CD8-positive, alpha-beta memory T cell (primary cell): ENCODE measurements around the gene CAPN5. TPM values are rescaled to one million over a fixed set of nuclear protein-coding genes. Genes with fewer than 3 reads are reported as not detected.
A peak's percentile ranks its signal among the peaks of the same experiment; 100 is the strongest.
"Not testable (repeated sequence)": the region's sequence is repeated elsewhere in the genome, so short reads cannot be mapped to it uniquely, and the experiment has no call there.

Experiments used
- CTCF ChIA-PET: fragments of 350-600 bp; sonication (Branson Sonifier 250); formaldehyde crosslinking; loops from one replicate; lab custom pipeline; 2021; ENCODE audit warnings: antibody characterized with exemption; lab: Charles Lee
- POLR2A ChIA-PET: fragments of 350-600 bp; sonication (Branson Sonifier 250); formaldehyde crosslinking; loops from one replicate; lab custom pipeline; 2021; ENCODE audit warnings: antibody characterized with exemption; lab: Charles Lee
- DNase-seq, 5 donors: peaks; one replicate each; pipeline versions ENCODE4 v3.0.0 to v3.0.0-alpha.2; 2020 to 2022; ENCODE audit warnings: mixed read lengths in 1 of 5
- H3K27ac ChIP-seq: one replicate; pipeline ENCODE4 v1.7.0; 2013; ENCODE audit warnings: low read depth, mild to moderate bottlenecking, low read length, moderate library complexity
- H3K27me3 ChIP-seq: 2 replicates; pipeline ENCODE4 v1.7.0; 2013; ENCODE audit warnings: low read length, mild to moderate bottlenecking; ENCODE audit not compliant: insufficient read depth, poor library complexity, severe bottlenecking
- H3K36me3 ChIP-seq: 2 replicates; pipeline ENCODE4 v1.7.0; 2013; ENCODE audit warnings: mild to moderate bottlenecking, low read length, moderate library complexity; ENCODE audit not compliant: insufficient read depth
- H3K4me1 ChIP-seq: 2 replicates; pipeline ENCODE4 v1.7.0; 2013; ENCODE audit warnings: mild to moderate bottlenecking, low read length, moderate library complexity; ENCODE audit not compliant: insufficient read depth
- H3K4me3 ChIP-seq: 2 replicates; pipeline ENCODE4 v1.7.0; 2013; ENCODE audit warnings: mild to moderate bottlenecking, low read length
- H3K9me3 ChIP-seq: 2 replicates; pipeline ENCODE4 v1.7.0; 2013; ENCODE audit warnings: mild to moderate bottlenecking, low read length
- H3K27ac Mint-ChIP-seq, 8 donors: one replicate each; pipeline ENCODE4 v1.8.0; 2020 to 2021; ENCODE audit warnings: mixed read lengths in 8 of 8, mild to moderate bottlenecking in 6 of 8, inconsistent platforms in 3 of 8, moderate library complexity in 3 of 8
- H3K27me3 Mint-ChIP-seq, 2 donors: one replicate each; pipeline ENCODE4 v1.8.0; 2020 to 2021; ENCODE audit warnings: mixed read lengths in 2 of 2, mild to moderate bottlenecking in 1 of 2, moderate library complexity in 1 of 2
- H3K36me3 Mint-ChIP-seq, 3 donors: one replicate each; pipeline ENCODE4 v1.8.0; 2020 to 2021; ENCODE audit warnings: mixed read lengths in 3 of 3, inconsistent platforms in 1 of 3, mild to moderate bottlenecking in 1 of 3
- H3K4me1 Mint-ChIP-seq, 3 donors: one replicate each; pipeline ENCODE4 v1.8.0; 2020 to 2021; ENCODE audit warnings: mixed read lengths in 3 of 3, inconsistent platforms in 1 of 3, mild to moderate bottlenecking in 1 of 3
- H3K4me3 Mint-ChIP-seq, 7 donors: one replicate each; pipeline ENCODE4 v1.8.0; 2020 to 2021; ENCODE audit warnings: mixed read lengths in 7 of 7, mild to moderate bottlenecking in 6 of 7, moderate library complexity in 4 of 7, inconsistent platforms in 2 of 7
- H3K9me3 Mint-ChIP-seq, 5 donors: one replicate each; pipeline ENCODE4 v1.8.0; 2020 to 2022; ENCODE audit warnings: mixed read lengths in 5 of 5, mild to moderate bottlenecking in 3 of 5, moderate library complexity in 2 of 5, inconsistent platforms in 1 of 5
- polyA plus RNA-seq: library from polyadenylated mRNA; unstranded; fragments of 300-500 nt; fragmentation: Illumina TruSeq; gene quantifications from one replicate; pipeline ENCODE4 v1.2.3, GENCODE V29; 2021
- total RNA-seq, 2 experiments: library from RNA; stranded (reverse); gene quantifications; one replicate each; pipeline ENCODE4 v1.2.3, GENCODE V29; 2021

The CAPN5 gene
- total and polyA plus RNA-seq, 3 experiments from 2014 or later = 0.78 to 3.4 (median 1.1) TPM

GRCh38 chr11:77096591-77097019, 29.8 kb downstream of the CAPN5 start:
- H3K27ac ChIP-seq = no peak overlapping the region
- DNase-seq = peak in 1 of 5 donors; percentile 26
- no peak overlapping the region for H3K4me3 ChIP-seq
- ChIA-PET CTCF (interaction anchor here (1.2 to 1.7 kb wide), 2 partner anchors 92 to 177 kb away, joined by 4 read pairs; no protein-coding TSS in a partner anchor), POLR2A (no interaction called here)
- Mint-ChIP-seq H3K4me3 (no peak overlapping the region), H3K9me3 (peaks cover 0 to 2% (median 0%) of the 10 kb centered on the region in 5 donors), H3K4me1 (no peaks in the 10 kb centered on the region), H3K36me3 (no peaks in the 10 kb centered on the region), H3K27me3 (no peaks in the 10 kb centered on the region), H3K27ac (peak overlapping the region in 1 of 8 donors; percentile 58)
- H3K27me3 ChIP-seq = no peaks in the 10 kb centered on the region
- no peaks in the 10 kb centered on the region for H3K4me1 ChIP-seq
- H3K9me3 ChIP-seq = no peaks in the 10 kb centered on the region
- no peaks in the 10 kb centered on the region for H3K36me3 ChIP-seq

- POLR2A ChIA-PET, H3K27ac ChIP-seq, H3K4me3 Mint-ChIP-seq, H3K4me3 ChIP-seq, DNase-seq, H3K4me1 Mint-ChIP-seq, H3K27me3 ChIP-seq, H3K36me3 ChIP-seq, H3K9me3 ChIP-seq, H3K4me1 ChIP-seq, H3K27ac Mint-ChIP-seq, H3K27me3 Mint-ChIP-seq, H3K9me3 Mint-ChIP-seq, H3K36me3 Mint-ChIP-seq: not testable (repeated sequence)
- CTCF ChIA-PET = interaction anchor here (1.2 kb wide), 1 partner anchor 177 kb away, joined by 4 read pairs; no protein-coding TSS in a partner anchor
Measured at GRCh38 chr11:77097180-77097579, 30.4 kb downstream of the CAPN5 start.

- peak in 1 of 5 donors; percentile 17 for DNase-seq
- H3K36me3 Mint-ChIP-seq = no peaks in the 10 kb centered on the region
- no peak overlapping the region for H3K4me3 Mint-ChIP-seq
- Histone ChIP-seq H3K9me3 (no peaks in the 10 kb centered on the region), H3K27ac (no peak overlapping the region), H3K4me1 (no peaks in the 10 kb centered on the region), H3K4me3 (no peak overlapping the region), H3K36me3 (no peaks in the 10 kb centered on the region), H3K27me3 (no peaks in the 10 kb centered on the region)
- peak overlapping the region in 2 of 8 donors; percentile 14 to 41 for H3K27ac Mint-ChIP-seq
- peaks cover 0 to 2% (median 0%) of the 10 kb centered on the region in 5 donors for H3K9me3 Mint-ChIP-seq
- H3K4me1 Mint-ChIP-seq = no peaks in the 10 kb centered on the region
- no peaks in the 10 kb centered on the region for H3K27me3 Mint-ChIP-seq
- POLR2A ChIA-PET = no interaction called here
- CTCF ChIA-PET = interaction anchor here (2.1 kb wide), 1 partner anchor 53 kb away, joined by 6 read pairs; no protein-coding TSS in a partner anchor
Measured at GRCh38 chr11:77100166-77101042, 33.6 kb downstream of the CAPN5 start.

GRCh38 chr11:77101043-77101537, 34.3 kb downstream of the CAPN5 start:
- Mint-ChIP-seq H3K27ac (no peak overlapping the region), H3K4me3 (no peak overlapping the region), H3K4me1 (no peaks in the 10 kb centered on the region), H3K9me3 (peaks cover 0 to 2% (median 0%) of the 10 kb centered on the region in 5 donors), H3K27me3 (no peaks in the 10 kb centered on the region), H3K36me3 (no peaks in the 10 kb centered on the region)
- Histone ChIP-seq H3K4me3 (no peak overlapping the region), H3K27ac (no peak overlapping the region), H3K4me1 (no peaks in the 10 kb centered on the region), H3K27me3 (no peaks in the 10 kb centered on the region), H3K36me3 (no peaks in the 10 kb centered on the region), H3K9me3 (no peaks in the 10 kb centered on the region)
- ChIA-PET POLR2A (no interaction called here), CTCF (interaction anchor here (1.4 to 2.1 kb wide), 2 partner anchors 11 to 53 kb away, joined by 4 to 6 read pairs; no protein-coding TSS in a partner anchor)
- DNase-seq = no peak

- H3K27ac Mint-ChIP-seq = peak within 1 kb of the TSS in 1 of 8 donors; percentile 14
- H3K4me1 ChIP-seq = no peaks in the 10 kb centered on the region
- no peak within 1 kb of the TSS for H3K4me3 Mint-ChIP-seq
- no peaks in the 10 kb centered on the region for H3K9me3 ChIP-seq
- no peak for DNase-seq
- ChIA-PET CTCF (interaction anchor here (1.2 to 2.1 kb wide), 3 partner anchors 9 to 55 kb away, joined by 3 to 6 read pairs (median 4); no protein-coding TSS in a partner anchor), POLR2A (no interaction called here)
- H3K9me3 Mint-ChIP-seq = peaks cover 0 to 2% (median 0%) of the 10 kb centered on the region in 5 donors
- H3K4me3 ChIP-seq = no peak within 1 kb of the TSS
- no peaks in the 10 kb centered on the region for H3K27me3 ChIP-seq
- no peak within 1 kb of the TSS for H3K27ac ChIP-seq
- no peaks in the 10 kb centered on the region for H3K4me1 Mint-ChIP-seq
- no peaks in the 10 kb centered on the region for H3K36me3 Mint-ChIP-seq
- H3K36me3 ChIP-seq = no peaks in the 10 kb centered on the region
- no peaks in the 10 kb centered on the region for H3K27me3 Mint-ChIP-seq
Measured at GRCh38 chr11:77102246-77103210, 35.8 kb downstream of the CAPN5 start, which contains the start of gene OMP. TSS of gene OMP (plus strand) at chr11:77102840. CDS start at chr11:77102840, 0 bp downstream.

GRCh38 chr11:77103319-77103718, 36.5 kb downstream of the CAPN5 start:
- H3K36me3 ChIP-seq = no peaks in the 10 kb centered on the region
- Mint-ChIP-seq H3K36me3 (no peaks in the 10 kb centered on the region), H3K4me3 (no peak overlapping the region), H3K27ac (peak overlapping the region in 1 of 8 donors; percentile 14), H3K27me3 (no peaks in the 10 kb centered on the region), H3K4me1 (no peaks in the 10 kb centered on the region), H3K9me3 (peaks cover 0 to 2% (median 0%) of the 10 kb centered on the region in 5 donors)
- H3K4me1 ChIP-seq = no peaks in the 10 kb centered on the region
- no peak for DNase-seq
- no peak overlapping the region for H3K4me3 ChIP-seq
- CTCF ChIA-PET = interaction anchor here (1.2 to 4.8 kb wide), 2 partner anchors 12 to 24 kb away, joined by 3 to 19 read pairs; no protein-coding TSS in a partner anchor
- no peaks in the 10 kb centered on the region for H3K9me3 ChIP-seq
- H3K27me3 ChIP-seq = no peaks in the 10 kb centered on the region
- H3K27ac ChIP-seq = no peak overlapping the region
- POLR2A ChIA-PET = no interaction called here

- H3K27ac Mint-ChIP-seq = no peak overlapping the region
- no peak for DNase-seq
- H3K36me3 Mint-ChIP-seq = no peaks in the 10 kb centered on the region
- H3K9me3 ChIP-seq = no peaks in the 10 kb centered on the region
- H3K9me3 Mint-ChIP-seq = peaks cover 0 to 2% (median 0%) of the 10 kb centered on the region in 5 donors
- no peak overlapping the region for H3K4me3 Mint-ChIP-seq
- H3K4me1 Mint-ChIP-seq = no peaks in the 10 kb centered on the region
- H3K27ac ChIP-seq = no peak overlapping the region
- no peaks in the 10 kb centered on the region for H3K27me3 ChIP-seq
- H3K36me3 ChIP-seq = no peaks in the 10 kb centered on the region
- no peaks in the 10 kb centered on the region for H3K27me3 Mint-ChIP-seq
- CTCF ChIA-PET = interaction anchor here (1.2 to 4.8 kb wide), 2 partner anchors 9 to 14 kb away, joined by 4 to 19 read pairs; no protein-coding TSS in a partner anchor
- POLR2A ChIA-PET = no interaction called here
- no peak overlapping the region for H3K4me3 ChIP-seq
- no peaks in the 10 kb centered on the region for H3K4me1 ChIP-seq
Measured at GRCh38 chr11:77104727-77105126, 38.0 kb downstream of the CAPN5 start.
